NCI-H1417 treated with DMSO at 0.1 percent for 48 hours (cell line): Measurements from ENCODE around the gene TSPAN4.

Experiments
- DNase-seq: peaks from one replicate; lab custom pipeline; 2025; lab: John Stamatoyannopoulos, UW

Gene TSPAN4

GRCh38 chr11:804599-804964 is 38.1 kb upstream of the TSPAN4 start:
- no peak for DNase-seq

- no peak for DNase-seq
Observed at GRCh38 chr11:808427-809286, 34.0 kb upstream of the TSPAN4 start.

GRCh38 chr11:809287-810039 is 33.2 kb upstream of the TSPAN4 start, which contains the start of gene RPLP2:
TSS of gene RPLP2 (plus strand) at chr11:809967. CDS start at chr11:810235, 268 bp downstream.
- peak; percentile 71 for DNase-seq

- DNase-seq = no peak
Observed at GRCh38 chr11:810040-810567, 32.5 kb upstream of the TSPAN4 start.

GRCh38 chr11:811446-812245 is 31.0 kb upstream of the TSPAN4 start:
- no peak for DNase-seq

GRCh38 chr11:812390-812789 is 30.3 kb upstream of the TSPAN4 start:
- DNase-seq = no peak

- no peak for DNase-seq
Observed at GRCh38 chr11:813072-813455, 29.6 kb upstream of the TSPAN4 start.

GRCh38 chr11:813456-814096 is 29.1 kb upstream of the TSPAN4 start:
- DNase-seq = no peak

GRCh38 chr11:815675-816432 is 26.8 kb upstream of the TSPAN4 start:
- no peak for DNase-seq

- no peak for DNase-seq
Observed at GRCh38 chr11:816433-816779, 26.2 kb upstream of the TSPAN4 start.

GRCh38 chr11:818396-819128 is 24.1 kb upstream of the TSPAN4 start, which contains the start of gene PNPLA2:
TSS of gene PNPLA2 (plus strand) at chr11:818914. CDS start at chr11:819719, 805 bp downstream.
- no peak for DNase-seq

GRCh38 chr11:819129-819931 is 23.3 kb upstream of the TSPAN4 start:
- DNase-seq = no peak

- no peak for DNase-seq
Observed at GRCh38 chr11:819943-820649, 22.6 kb upstream of the TSPAN4 start.

GRCh38 chr11:820655-821511 is 21.8 kb upstream of the TSPAN4 start:
- no peak for DNase-seq

- DNase-seq = no peak
Observed at GRCh38 chr11:821512-822371, 20.9 kb upstream of the TSPAN4 start.

GRCh38 chr11:823441-824291 is 19.0 kb upstream of the TSPAN4 start:
- DNase-seq = no peak
